WTC11 (cell line): Measurements from ENCODE around the gene AGL. TPM values are rescaled to one million over a fixed set of nuclear protein-coding genes. Genes with fewer than 3 reads are reported as not detected.

Source experiments
- ATAC-seq: fragments of 200-7000 bp; cut with Tn5 transposase; 2 replicates; pipeline ENCODE4 v1.10.0; 2021; ENCODE audit warnings: mild to moderate bottlenecking, moderate library complexity
- CTCF ChIA-PET: fragments of 300-600 bp; sonication (Branson Sonifier 250); formaldehyde crosslinking; loops from one replicate; lab custom pipeline; 2021; ENCODE audit warnings: antibody characterized with exemption; lab: Charles Lee
- POLR2A ChIA-PET: fragments of 350-600 bp; sonication (Branson Sonifier 250); formaldehyde crosslinking; loops from one replicate; lab custom pipeline; 2021; ENCODE audit warnings: antibody characterized with exemption; lab: Charles Lee
- DNase-seq: peaks from one replicate; pipeline ENCODE4 v3.0.0; 2021; ENCODE audit warnings: low spot score
- H3K27ac Mint-ChIP-seq: 2 replicates; pipeline ENCODE4 v1.8.0; 2021; ENCODE audit warnings: mixed read lengths
- H3K27me3 Mint-ChIP-seq: 2 replicates; pipeline ENCODE4 v1.8.0; 2021; ENCODE audit warnings: low read depth, mild to moderate bottlenecking, moderate library complexity, mixed read lengths
- H3K36me3 Mint-ChIP-seq: 2 replicates; pipeline ENCODE4 v1.8.0; 2021; ENCODE audit warnings: mixed read lengths
- H3K4me1 Mint-ChIP-seq: 2 replicates; pipeline ENCODE4 v1.8.0; 2022; ENCODE audit warnings: mixed read lengths
- H3K4me3 Mint-ChIP-seq: 2 replicates; pipeline ENCODE4 v1.8.0; 2021; ENCODE audit warnings: mild to moderate bottlenecking, moderate library complexity, mixed read lengths
- H3K9me3 Mint-ChIP-seq: 2 replicates; pipeline ENCODE4 v1.8.0; 2021; ENCODE audit warnings: mixed read lengths
- CREM ChIP-seq: sonication (generic); formaldehyde crosslinking; IDR thresholded peaks from 2 replicates; pipeline ENCODE4 v1.8.1; 2022; ENCODE audit warnings: mild to moderate bottlenecking, missing genetic modification reagents, moderate library complexity
- EMX1 ChIP-seq: fragments of 250-450 bp; sonication (Bioruptor Pico); IDR thresholded peaks from 2 replicates; pipeline ENCODE4 v1.8.0; 2021; ENCODE audit warnings: mild to moderate bottlenecking
- IRF2 ChIP-seq: sonication (generic); formaldehyde crosslinking; IDR thresholded peaks from 2 replicates; pipeline ENCODE4 v1.8.0; 2022; ENCODE audit warnings: low read depth, missing genetic modification reagents, borderline replicate concordance
- MXD4 ChIP-seq: fragments of 250-450 bp; sonication (Bioruptor Pico); IDR thresholded peaks from 2 replicates; pipeline ENCODE4 v1.8.0; 2021; ENCODE audit warnings: mild to moderate bottlenecking, moderate library complexity, borderline replicate concordance
- PRRX2 ChIP-seq: fragments of 250-450 bp; sonication (Bioruptor Pico); IDR thresholded peaks from 2 replicates; pipeline ENCODE4 v1.8.0; 2021; ENCODE audit warnings: mild to moderate bottlenecking
- TEAD4 ChIP-seq: sonication (generic); formaldehyde crosslinking; IDR thresholded peaks from 2 replicates; pipeline ENCODE4 v1.8.0; 2022; ENCODE audit warnings: mild to moderate bottlenecking, missing genetic modification reagents
- TP53 ChIP-seq: sonication (generic); formaldehyde crosslinking; IDR thresholded peaks from 2 replicates; pipeline ENCODE4 v1.8.1; 2023; ENCODE audit warnings: mild to moderate bottlenecking, missing genetic modification reagents
- ZBTB21 ChIP-seq: sonication (generic); formaldehyde crosslinking; IDR thresholded peaks from 2 replicates; pipeline ENCODE4 v1.8.1; 2023; ENCODE audit warnings: mild to moderate bottlenecking, missing genetic modification reagents, borderline replicate concordance
- ZNF416 ChIP-seq: fragments of 250-450 bp; sonication (Bioruptor Pico); IDR thresholded peaks from 2 replicates; pipeline ENCODE4 v1.9.0; 2021; ENCODE audit warnings: mild to moderate bottlenecking, inconsistent platforms
- total RNA-seq: library from RNA; stranded (reverse); gene quantifications from 3 replicates; pipeline ENCODE4 v1.2.3, GENCODE V29; 2021
- TF ChIP-seq, protein P1 (sequence below): sonication (generic); formaldehyde crosslinking; IDR thresholded peaks from 2 replicates; pipeline ENCODE4 v1.8.0; 2023; ENCODE audit warnings: missing genetic modification reagents
- TF ChIP-seq, protein P2 (sequence below): fragments of 250-450 bp; sonication (Bioruptor Pico); IDR thresholded peaks from 2 replicates; pipeline ENCODE4 v1.8.0; 2021; ENCODE audit warnings: mild to moderate bottlenecking
- TF ChIP-seq, protein P3 (sequence below): sonication (generic); formaldehyde crosslinking; conservative IDR thresholded peaks from 2 replicates; pipeline ENCODE4 v1.8.1; 2023; ENCODE audit warnings: mild to moderate bottlenecking, low read depth, missing genetic modification reagents, moderate library complexity
- TF ChIP-seq, protein P4 (sequence below): sonication (generic); formaldehyde crosslinking; IDR thresholded peaks from 2 replicates; pipeline ENCODE4 v1.8.1; 2022; ENCODE audit warnings: mild to moderate bottlenecking, missing genetic modification reagents, moderate library complexity, borderline replicate concordance
- TF ChIP-seq, protein P5 (sequence below): sonication (generic); formaldehyde crosslinking; IDR thresholded peaks from 2 replicates; pipeline ENCODE4 v1.8.1; 2022; ENCODE audit warnings: missing genetic modification reagents, borderline replicate concordance
- TF ChIP-seq, protein P6 (sequence below): sonication (generic); formaldehyde crosslinking; IDR thresholded peaks from 2 replicates; pipeline ENCODE4 v1.8.1; 2023; ENCODE audit warnings: mild to moderate bottlenecking, missing genetic modification reagents
- TF ChIP-seq, protein P7 (sequence below): sonication (generic); formaldehyde crosslinking; IDR thresholded peaks from 2 replicates; pipeline ENCODE4 v1.8.1; 2023; ENCODE audit warnings: mild to moderate bottlenecking, missing genetic modification reagents, moderate library complexity
- TF ChIP-seq, protein P8 (sequence below): sonication (generic); formaldehyde crosslinking; IDR thresholded peaks from 2 replicates; pipeline ENCODE4 v1.8.1; 2022; ENCODE audit warnings: low read depth, mild to moderate bottlenecking, moderate library complexity, missing genetic modification reagents, borderline replicate concordance
- TF ChIP-seq, protein P9 (sequence below): sonication (generic); formaldehyde crosslinking; IDR thresholded peaks from 2 replicates; pipeline ENCODE4 v1.8.0; 2022; ENCODE audit warnings: mild to moderate bottlenecking, missing genetic modification reagents

AGL gene
- total RNA-seq, 1 experiment from 2014 or later: 22.5 TPM

DNA sequence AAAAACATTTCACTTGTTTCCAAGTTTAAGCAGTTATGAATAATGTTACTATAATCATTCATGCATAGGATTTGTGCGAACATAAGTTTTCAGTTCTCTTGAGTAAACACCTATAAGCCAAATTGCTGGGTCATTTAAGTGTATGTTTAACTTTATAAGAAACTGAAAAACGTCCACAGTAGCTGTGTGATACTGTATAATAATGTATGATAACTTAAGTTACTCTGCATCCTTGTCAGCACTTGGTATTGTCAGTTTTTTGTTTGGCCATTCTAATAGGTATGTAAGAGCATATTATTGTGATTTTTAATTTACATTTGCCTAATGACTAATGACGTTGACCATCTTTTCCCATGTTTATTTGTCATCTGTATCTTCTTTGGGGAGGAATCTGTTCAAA lies 105.2 kb downstream of the AGL start (continued):
- TF ChIP-seq, protein P1, sequence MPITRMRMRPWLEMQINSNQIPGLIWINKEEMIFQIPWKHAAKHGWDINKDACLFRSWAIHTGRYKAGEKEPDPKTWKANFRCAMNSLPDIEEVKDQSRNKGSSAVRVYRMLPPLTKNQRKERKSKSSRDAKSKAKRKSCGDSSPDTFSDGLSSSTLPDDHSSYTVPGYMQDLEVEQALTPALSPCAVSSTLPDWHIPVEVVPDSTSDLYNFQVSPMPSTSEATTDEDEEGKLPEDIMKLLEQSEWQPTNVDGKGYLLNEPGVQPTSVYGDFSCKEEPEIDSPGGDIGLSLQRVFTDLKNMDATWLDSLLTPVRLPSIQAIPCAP (CRISPR knock-in tag): no peak
- TF ChIP-seq, protein P2, sequence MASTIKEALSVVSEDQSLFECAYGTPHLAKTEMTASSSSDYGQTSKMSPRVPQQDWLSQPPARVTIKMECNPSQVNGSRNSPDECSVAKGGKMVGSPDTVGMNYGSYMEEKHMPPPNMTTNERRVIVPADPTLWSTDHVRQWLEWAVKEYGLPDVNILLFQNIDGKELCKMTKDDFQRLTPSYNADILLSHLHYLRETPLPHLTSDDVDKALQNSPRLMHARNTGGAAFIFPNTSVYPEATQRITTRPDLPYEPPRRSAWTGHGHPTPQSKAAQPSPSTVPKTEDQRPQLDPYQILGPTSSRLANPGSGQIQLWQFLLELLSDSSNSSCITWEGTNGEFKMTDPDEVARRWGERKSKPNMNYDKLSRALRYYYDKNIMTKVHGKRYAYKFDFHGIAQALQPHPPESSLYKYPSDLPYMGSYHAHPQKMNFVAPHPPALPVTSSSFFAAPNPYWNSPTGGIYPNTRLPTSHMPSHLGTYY (CRISPR knock-in tag): no peak
- no peak for TF ChIP-seq PRRX2 (CRISPR knock-in tag)
- TF ChIP-seq CREM (CRISPR knock-in tag): no peak
- TF ChIP-seq TP53 (CRISPR knock-in tag): no peak
- TF ChIP-seq, protein P3, sequence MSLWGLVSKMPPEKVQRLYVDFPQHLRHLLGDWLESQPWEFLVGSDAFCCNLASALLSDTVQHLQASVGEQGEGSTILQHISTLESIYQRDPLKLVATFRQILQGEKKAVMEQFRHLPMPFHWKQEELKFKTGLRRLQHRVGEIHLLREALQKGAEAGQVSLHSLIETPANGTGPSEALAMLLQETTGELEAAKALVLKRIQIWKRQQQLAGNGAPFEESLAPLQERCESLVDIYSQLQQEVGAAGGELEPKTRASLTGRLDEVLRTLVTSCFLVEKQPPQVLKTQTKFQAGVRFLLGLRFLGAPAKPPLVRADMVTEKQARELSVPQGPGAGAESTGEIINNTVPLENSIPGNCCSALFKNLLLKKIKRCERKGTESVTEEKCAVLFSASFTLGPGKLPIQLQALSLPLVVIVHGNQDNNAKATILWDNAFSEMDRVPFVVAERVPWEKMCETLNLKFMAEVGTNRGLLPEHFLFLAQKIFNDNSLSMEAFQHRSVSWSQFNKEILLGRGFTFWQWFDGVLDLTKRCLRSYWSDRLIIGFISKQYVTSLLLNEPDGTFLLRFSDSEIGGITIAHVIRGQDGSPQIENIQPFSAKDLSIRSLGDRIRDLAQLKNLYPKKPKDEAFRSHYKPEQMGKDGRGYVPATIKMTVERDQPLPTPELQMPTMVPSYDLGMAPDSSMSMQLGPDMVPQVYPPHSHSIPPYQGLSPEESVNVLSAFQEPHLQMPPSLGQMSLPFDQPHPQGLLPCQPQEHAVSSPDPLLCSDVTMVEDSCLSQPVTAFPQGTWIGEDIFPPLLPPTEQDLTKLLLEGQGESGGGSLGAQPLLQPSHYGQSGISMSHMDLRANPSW (CRISPR knock-in tag): no peak
- TF ChIP-seq TEAD4 (CRISPR knock-in tag): no peak
- TF ChIP-seq, protein P4, sequence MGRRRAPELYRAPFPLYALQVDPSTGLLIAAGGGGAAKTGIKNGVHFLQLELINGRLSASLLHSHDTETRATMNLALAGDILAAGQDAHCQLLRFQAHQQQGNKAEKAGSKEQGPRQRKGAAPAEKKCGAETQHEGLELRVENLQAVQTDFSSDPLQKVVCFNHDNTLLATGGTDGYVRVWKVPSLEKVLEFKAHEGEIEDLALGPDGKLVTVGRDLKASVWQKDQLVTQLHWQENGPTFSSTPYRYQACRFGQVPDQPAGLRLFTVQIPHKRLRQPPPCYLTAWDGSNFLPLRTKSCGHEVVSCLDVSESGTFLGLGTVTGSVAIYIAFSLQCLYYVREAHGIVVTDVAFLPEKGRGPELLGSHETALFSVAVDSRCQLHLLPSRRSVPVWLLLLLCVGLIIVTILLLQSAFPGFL (CRISPR knock-in tag): no peak

DNA sequence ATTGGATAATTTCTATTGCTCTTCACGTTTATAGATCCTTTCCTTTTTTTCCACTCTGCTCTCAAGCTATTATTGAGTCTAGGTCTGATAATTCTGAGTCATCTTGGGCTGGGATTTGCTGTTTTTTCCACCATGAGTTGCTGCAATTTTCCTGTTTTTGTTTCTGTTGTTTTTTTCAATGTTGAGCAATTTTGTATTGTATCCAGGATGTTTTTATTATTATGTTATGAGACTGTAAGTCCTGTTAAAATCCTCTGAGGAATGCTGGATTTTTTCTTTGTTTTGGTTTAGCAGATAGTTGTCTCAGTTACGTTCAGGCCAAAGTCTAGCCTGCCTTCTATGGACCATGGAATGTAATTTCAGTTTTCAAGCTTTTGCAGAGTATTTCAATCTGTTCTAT lies 106.6 kb downstream of the AGL start:
- ChIA-PET CTCF (interaction anchor here (1.9 kb wide), 1 partner anchor 13 kb away, joined by 4 read pairs; the partner anchor contains the start of gene SLC35A3), POLR2A (no interaction called here)
- TF ChIP-seq, protein P5, sequence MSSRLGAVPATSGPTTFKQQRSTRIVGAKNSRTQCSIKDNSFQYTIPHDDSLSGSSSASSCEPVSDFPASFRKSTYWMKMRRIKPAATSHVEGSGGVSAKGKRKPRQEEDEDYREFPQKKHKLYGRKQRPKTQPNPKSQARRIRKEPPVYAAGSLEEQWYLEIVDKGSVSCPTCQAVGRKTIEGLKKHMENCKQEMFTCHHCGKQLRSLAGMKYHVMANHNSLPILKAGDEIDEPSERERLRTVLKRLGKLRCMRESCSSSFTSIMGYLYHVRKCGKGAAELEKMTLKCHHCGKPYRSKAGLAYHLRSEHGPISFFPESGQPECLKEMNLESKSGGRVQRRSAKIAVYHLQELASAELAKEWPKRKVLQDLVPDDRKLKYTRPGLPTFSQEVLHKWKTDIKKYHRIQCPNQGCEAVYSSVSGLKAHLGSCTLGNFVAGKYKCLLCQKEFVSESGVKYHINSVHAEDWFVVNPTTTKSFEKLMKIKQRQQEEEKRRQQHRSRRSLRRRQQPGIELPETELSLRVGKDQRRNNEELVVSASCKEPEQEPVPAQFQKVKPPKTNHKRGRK: no peak
- TF ChIP-seq EMX1 (CRISPR knock-in tag) (no peak), CREM (CRISPR knock-in tag) (no peak), ZBTB21 (CRISPR knock-in tag) (no peak), IRF2 (CRISPR knock-in tag) (no peak), MXD4 (CRISPR knock-in tag) (no peak), ZNF416 (no peak)
- TF ChIP-seq, protein P6, sequence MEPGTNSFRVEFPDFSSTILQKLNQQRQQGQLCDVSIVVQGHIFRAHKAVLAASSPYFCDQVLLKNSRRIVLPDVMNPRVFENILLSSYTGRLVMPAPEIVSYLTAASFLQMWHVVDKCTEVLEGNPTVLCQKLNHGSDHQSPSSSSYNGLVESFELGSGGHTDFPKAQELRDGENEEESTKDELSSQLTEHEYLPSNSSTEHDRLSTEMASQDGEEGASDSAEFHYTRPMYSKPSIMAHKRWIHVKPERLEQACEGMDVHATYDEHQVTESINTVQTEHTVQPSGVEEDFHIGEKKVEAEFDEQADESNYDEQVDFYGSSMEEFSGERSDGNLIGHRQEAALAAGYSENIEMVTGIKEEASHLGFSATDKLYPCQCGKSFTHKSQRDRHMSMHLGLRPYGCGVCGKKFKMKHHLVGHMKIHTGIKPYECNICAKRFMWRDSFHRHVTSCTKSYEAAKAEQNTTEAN (CRISPR knock-in tag): no peak
- TF ChIP-seq, protein P7, sequence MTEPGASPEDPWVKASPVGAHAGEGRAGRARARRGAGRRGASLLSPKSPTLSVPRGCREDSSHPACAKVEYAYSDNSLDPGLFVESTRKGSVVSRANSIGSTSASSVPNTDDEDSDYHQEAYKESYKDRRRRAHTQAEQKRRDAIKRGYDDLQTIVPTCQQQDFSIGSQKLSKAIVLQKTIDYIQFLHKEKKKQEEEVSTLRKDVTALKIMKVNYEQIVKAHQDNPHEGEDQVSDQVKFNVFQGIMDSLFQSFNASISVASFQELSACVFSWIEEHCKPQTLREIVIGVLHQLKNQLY (CRISPR knock-in tag): no peak
- TF ChIP-seq, protein P8, sequence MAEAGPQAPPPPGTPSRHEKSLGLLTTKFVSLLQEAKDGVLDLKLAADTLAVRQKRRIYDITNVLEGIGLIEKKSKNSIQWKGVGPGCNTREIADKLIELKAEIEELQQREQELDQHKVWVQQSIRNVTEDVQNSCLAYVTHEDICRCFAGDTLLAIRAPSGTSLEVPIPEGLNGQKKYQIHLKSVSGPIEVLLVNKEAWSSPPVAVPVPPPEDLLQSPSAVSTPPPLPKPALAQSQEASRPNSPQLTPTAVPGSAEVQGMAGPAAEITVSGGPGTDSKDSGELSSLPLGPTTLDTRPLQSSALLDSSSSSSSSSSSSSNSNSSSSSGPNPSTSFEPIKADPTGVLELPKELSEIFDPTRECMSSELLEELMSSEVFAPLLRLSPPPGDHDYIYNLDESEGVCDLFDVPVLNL: no peak
- TF ChIP-seq, protein P9, sequence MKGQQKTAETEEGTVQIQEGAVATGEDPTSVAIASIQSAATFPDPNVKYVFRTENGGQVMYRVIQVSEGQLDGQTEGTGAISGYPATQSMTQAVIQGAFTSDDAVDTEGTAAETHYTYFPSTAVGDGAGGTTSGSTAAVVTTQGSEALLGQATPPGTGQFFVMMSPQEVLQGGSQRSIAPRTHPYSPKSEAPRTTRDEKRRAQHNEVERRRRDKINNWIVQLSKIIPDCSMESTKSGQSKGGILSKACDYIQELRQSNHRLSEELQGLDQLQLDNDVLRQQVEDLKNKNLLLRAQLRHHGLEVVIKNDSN: no peak
- Mint-ChIP-seq H3K4me3 (no peak overlapping the region), H3K27me3 (no peaks in the 10 kb centered on the region), H3K4me1 (peaks cover 10% of the 10 kb centered on the region), H3K36me3 (peaks cover 2% of the 10 kb centered on the region; the same call in 1 of the 2 replicates), H3K9me3 (peaks cover 10% of the 10 kb centered on the region; the same call in 1 of the 2 replicates), H3K27ac (peak overlapping the region; percentile 20; the same call in 1 of the 2 replicates)
- ATAC-seq (no peak), DNase-seq (no peak)
